ENCODE results near the gene SORBS2. TPM values are rescaled to one million over a fixed set of nuclear protein-coding genes. Genes with fewer than 3 reads are reported as not detected.

The SORBS2 gene
- total RNA-seq, 2 experiments from 2014 or later = not detected

DNA sequence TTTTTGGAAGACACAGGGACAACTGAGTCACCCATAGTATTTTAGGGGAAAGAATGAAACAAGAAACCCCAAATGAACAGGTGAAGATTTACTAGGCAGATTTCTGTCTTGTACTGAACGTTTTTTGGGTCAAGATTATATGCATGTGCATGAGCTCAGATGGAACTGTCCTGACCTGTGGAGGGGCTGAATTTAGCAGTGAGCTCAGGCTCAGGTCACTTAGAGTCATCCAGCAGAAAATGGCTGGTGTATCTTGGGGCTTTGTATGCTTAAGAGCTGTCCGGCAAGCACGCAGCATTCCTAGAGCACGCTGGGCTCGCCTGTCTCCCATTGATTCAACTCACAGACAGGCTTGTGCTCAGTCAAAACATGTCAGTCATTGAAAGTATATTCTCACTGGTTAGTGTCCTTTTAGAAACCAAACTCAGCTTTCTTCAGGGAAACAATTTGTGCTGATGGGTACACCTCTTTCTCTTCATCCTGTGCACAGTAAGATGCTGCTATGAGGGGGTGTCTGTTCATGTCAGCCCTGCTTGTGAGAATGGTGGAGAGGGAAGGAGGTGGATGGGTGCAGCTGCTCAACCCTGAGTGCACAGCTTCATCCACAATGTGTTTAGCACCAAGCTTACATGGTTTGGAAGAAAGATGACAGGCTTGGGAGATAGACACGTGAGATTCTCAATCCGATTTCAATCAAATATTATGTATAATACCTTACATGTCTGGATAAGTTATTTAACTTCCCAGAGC, 229.2 kb downstream of the SORBS2 start:
- CTCF ChIA-PET = interaction anchor here (1.3 kb wide), 1 partner anchor 15 kb away, joined by 7 read pairs; no protein-coding TSS in a partner anchor
- Mint-ChIP-seq H3K4me3 (no peak overlapping the region), H3K27ac (no peak overlapping the region), H3K36me3 (ENCODE audit: low read depth) (peaks cover 4% of the 10 kb centered on the region), H3K9me3 (no peaks in the 10 kb centered on the region), H3K4me1 (ENCODE audit: low read depth) (peaks cover 12% of the 10 kb centered on the region), H3K27me3 (ENCODE audit: low read depth) (peaks cover 30% of the 10 kb centered on the region)
- DNase-seq = no peak
- intact Hi-C loops (cut with micrococcal nuclease) = no loop called here

DNA sequence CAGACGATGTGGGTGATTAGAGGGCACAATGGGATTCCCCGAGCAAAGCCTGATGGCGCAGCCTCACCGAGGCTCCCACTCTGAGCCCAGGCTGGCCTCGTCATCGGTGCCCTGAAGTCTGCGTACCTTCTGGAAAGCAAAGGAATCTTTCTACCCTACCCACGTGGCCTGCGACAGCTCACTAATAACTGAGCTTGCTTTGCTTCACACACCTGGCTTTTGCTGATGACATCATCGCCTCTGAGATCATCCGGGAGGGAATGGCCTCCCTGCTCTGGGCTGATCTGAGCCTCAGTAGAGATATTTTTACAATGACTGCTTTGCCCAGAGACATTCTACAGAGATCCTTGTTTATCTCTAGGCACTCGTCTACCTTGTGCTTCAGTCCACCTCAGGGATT, 231.3 kb downstream of the SORBS2 start:
- Mint-ChIP-seq H3K27ac (no peak overlapping the region), H3K4me1 (ENCODE audit: low read depth) (no peaks in the 10 kb centered on the region), H3K27me3 (ENCODE audit: low read depth) (peaks cover 14% of the 10 kb centered on the region), H3K36me3 (ENCODE audit: low read depth) (no peaks in the 10 kb centered on the region), H3K4me3 (no peak overlapping the region), H3K9me3 (no peaks in the 10 kb centered on the region)
- intact Hi-C loops (cut with micrococcal nuclease) = no loop called here
- CTCF ChIA-PET = no interaction called here
- no peak for DNase-seq

DNA sequence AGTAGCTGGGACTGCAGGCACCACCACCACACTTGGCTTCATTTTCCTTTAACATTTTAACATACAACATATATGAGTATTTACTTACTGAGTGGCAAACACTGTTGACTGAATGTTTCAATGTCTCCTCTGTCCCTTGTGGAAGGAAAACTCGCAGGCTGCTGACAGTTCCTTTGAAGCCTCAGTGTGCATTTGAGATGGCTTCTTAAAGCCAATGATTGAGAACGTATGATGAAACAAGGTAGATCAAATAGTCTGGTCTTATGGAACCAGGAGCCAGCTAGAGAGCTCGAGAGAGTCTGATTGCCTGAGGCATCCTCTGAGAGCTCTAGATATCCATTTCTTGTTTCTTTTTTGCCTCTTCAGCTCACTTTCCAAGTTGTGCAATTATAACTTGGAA, 233.7 kb downstream of the SORBS2 start:
- Mint-ChIP-seq H3K27me3 (ENCODE audit: low read depth) (peaks cover 11% of the 10 kb centered on the region), H3K36me3 (ENCODE audit: low read depth) (no peaks in the 10 kb centered on the region), H3K9me3 (no peaks in the 10 kb centered on the region), H3K4me1 (ENCODE audit: low read depth) (no peaks in the 10 kb centered on the region), H3K4me3 (no peak overlapping the region), H3K27ac (no peak overlapping the region)
- no peak for DNase-seq
- CTCF ChIA-PET = interaction anchor here (1.3 kb wide), 1 partner anchor 19 kb away, joined by 4 read pairs; no protein-coding TSS in a partner anchor
- intact Hi-C loops (cut with micrococcal nuclease) = no loop called here

DNA sequence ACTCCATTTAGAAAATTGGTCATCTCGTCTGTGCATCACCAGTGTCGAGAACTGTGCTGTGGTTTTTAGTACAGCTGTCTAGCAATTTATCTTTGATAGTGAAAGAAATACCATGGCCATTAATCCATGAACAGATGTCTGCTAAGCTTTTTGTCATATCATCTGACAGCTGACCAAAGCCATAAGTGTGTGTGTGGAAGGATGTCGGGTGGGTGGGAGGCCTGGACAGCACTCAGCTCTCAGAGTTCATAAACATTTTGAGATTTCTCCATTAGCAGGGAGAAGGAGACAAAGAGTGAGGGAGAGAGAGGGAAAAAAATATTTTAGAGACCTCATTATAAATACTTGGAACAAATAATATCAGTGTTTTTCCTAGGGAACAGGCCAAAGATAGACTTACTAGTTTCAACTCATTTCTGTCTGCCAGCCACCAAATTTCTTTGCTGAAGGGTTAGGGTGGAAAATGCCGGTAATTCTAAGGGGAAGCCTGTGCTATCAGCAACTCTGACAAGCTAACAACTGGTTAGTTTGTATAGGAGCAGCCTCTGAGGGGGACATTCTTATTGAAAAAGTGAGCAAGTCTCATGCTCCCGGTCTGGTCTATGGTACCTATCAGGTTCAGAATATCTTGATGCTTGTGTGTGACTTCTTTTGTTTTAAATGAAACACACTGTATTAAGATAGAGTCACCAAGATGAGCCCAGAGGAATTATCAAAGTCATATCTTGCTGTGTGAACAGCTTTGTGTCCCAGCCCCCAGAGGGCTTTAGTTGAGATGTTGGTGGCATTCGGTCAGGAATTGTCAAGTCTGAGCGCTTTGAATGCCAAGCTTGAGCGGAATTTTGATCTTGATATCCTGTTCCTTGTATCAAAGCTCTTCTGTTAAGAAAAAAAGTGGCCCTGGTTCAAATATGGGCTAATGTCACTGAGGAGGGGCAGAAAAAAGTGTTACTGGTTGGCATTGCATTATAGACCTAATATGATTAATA, 234.7 kb downstream of the SORBS2 start:
- H3K27ac Mint-ChIP-seq = no peak overlapping the region
- intact Hi-C loops (cut with micrococcal nuclease) = no loop called here
- no peaks in the 10 kb centered on the region for H3K36me3 Mint-ChIP-seq (ENCODE audit: low read depth)
- no peak for DNase-seq
- H3K4me1 Mint-ChIP-seq (ENCODE audit: low read depth) = no peaks in the 10 kb centered on the region
- H3K4me3 Mint-ChIP-seq = no peak overlapping the region
- CTCF ChIA-PET = interaction anchor here (0.6 to 2.2 kb wide), 2 partner anchors 20 to 22 kb away, joined by 3 to 6 read pairs; no protein-coding TSS in a partner anchor
- peaks cover 7% of the 10 kb centered on the region for H3K27me3 Mint-ChIP-seq (ENCODE audit: low read depth)
- no peaks in the 10 kb centered on the region for H3K9me3 Mint-ChIP-seq

DNA sequence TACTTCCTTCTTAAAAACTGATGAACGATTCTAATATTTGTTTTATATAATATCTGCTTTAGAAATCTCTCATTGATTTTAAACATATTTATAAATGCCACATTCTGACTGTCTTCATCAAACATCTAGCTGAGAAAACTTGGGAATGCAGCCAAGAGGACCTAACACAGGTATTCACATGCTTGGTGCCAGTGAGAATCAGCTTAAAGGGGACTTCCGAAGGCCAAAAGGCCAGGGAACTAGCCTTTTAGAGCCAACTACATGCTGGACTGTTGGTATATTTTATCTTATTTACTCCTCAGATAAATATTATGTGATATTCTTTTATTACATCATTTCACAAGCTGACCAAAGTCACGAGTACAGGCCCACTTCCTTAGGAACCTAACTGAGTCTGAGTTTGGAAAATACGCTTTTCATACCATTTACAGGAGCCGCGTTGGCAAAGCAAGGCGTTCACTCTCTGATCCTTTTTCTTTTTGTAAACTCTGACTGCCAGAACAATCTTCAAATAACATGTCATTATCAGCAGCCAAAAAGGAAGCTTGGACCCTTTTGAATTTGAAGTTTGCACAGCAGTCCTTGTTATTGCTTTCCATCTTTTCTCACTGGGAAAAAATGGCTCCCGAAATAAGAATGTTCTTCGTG, 235.6 kb downstream of the SORBS2 start:
- no peak for DNase-seq
- CTCF ChIA-PET = interaction anchor here (2.2 kb wide), 1 partner anchor 21 kb away, joined by 6 read pairs; no protein-coding TSS in a partner anchor
- H3K4me1 Mint-ChIP-seq (ENCODE audit: low read depth) = no peaks in the 10 kb centered on the region
- H3K27ac Mint-ChIP-seq = no peak overlapping the region
- H3K27me3 Mint-ChIP-seq (ENCODE audit: low read depth) = peaks cover 7% of the 10 kb centered on the region
- H3K36me3 Mint-ChIP-seq (ENCODE audit: low read depth) = no peaks in the 10 kb centered on the region
- no peak overlapping the region for H3K4me3 Mint-ChIP-seq
- H3K9me3 Mint-ChIP-seq = no peaks in the 10 kb centered on the region
- intact Hi-C loops (cut with micrococcal nuclease) = no loop called here

DNA sequence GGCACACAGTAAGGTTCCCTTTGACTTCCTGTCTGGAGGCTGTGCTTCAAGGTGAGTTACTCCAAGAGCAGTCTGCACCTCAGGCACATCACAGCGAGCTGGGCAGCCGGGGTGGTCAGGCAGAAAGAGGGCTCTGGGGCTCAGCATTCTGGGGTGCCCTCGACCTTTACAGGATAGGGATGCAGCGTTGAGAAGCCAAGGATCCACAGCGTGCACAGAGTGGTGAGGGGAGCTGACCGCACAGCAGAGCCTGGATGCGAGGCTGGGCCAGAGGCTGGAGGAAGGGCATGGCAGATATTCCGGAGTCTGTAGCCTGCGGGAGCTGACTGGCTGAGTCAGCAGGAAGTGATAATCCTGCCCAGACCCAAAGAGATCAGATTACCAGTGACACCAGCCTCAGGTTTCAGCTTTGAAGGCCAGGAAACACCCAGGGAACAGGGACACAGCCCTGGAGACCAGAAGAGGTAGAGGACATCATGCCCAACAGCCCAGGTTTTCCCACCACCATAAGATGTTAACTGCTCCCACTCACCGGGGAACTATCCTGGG, 238.3 kb downstream of the SORBS2 start:
- no peaks in the 10 kb centered on the region for H3K36me3 Mint-ChIP-seq (ENCODE audit: low read depth)
- intact Hi-C loops (cut with micrococcal nuclease) = no loop called here
- no peaks in the 10 kb centered on the region for H3K4me1 Mint-ChIP-seq (ENCODE audit: low read depth)
- CTCF ChIA-PET = interaction anchor here (0.7 kb wide), 1 partner anchor 139 kb away, joined by 3 read pairs; no protein-coding TSS in a partner anchor
- DNase-seq = no peak
- H3K4me3 Mint-ChIP-seq = no peak overlapping the region
- peaks cover 7% of the 10 kb centered on the region for H3K27me3 Mint-ChIP-seq (ENCODE audit: low read depth)
- no peak overlapping the region for H3K27ac Mint-ChIP-seq
- no peaks in the 10 kb centered on the region for H3K9me3 Mint-ChIP-seq

DNA sequence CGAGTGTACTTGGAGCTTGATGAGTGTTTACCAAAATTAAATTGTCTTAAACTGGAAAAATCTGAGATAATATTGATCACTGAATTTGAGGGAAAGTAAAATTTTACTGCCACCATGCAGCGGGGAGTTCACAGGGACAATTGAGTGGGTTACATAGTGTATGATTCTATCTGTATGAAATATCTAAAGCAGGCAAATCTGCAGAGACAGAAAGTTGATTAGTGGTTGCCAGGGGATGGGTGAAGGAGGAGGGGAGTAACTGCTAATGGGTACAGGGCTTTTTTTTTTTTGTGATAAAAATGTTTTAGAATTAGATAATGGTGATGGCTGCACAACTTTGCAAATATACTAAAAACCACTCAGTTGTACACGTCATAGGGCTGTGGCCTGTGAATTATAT, 241.3 kb downstream of the SORBS2 start:
- Mint-ChIP-seq H3K9me3 (no peaks in the 10 kb centered on the region), H3K27ac (no peak overlapping the region), H3K27me3 (ENCODE audit: low read depth) (peaks cover 7% of the 10 kb centered on the region), H3K36me3 (ENCODE audit: low read depth) (no peaks in the 10 kb centered on the region), H3K4me1 (ENCODE audit: low read depth) (no peaks in the 10 kb centered on the region), H3K4me3 (no peak overlapping the region)
- CTCF ChIA-PET = no interaction called here
- no peak for DNase-seq
- intact Hi-C loops (cut with micrococcal nuclease) = no loop called here

DNA sequence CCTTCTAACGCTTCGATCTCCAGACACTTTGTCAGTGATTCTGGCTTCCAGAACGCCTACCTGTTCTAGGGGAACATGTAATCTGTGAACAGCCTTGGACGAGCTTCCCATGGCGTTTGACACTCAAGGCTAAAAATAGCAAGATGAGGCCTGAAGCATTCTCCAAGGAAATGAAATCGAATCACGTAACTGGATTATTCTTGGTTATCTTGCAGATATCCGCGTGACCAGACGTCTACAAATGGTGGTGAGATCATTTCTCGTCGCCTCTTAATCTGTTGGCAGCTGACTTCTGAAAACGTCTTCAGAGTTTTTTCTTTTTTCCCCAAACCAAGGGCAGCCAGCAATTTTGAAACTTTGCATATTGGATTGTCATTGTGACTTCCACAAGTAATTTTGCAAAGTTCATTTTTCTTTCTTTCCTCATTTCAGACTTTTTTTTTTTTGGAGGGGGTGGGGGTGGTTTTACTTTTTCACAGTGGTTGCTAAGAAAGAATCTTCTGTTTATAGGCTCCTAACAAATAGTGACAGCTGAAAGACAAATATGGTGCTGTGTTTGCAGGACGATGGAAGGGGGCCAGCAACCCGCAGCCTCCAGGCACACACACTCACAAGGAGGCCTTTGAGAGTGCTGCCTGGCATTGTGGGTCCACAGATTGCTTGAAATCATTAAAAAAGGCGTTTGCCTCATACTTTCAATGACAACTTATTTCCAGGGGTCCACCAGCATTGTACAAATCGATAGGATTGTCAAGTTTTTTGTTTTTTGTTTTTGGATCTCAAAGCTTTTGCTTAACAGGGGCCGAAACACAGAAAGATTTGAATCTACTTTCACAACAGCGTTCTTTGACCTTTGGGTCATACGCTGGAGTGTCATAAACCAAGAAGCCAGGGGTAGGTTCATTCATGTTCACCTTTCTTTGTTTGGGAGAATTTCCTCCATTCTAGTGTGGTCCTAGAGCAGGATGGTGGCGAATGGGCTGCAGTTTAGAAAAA, 244.3 kb downstream of the SORBS2 start:
- CTCF ChIA-PET = interaction anchor here (0.7 kb wide), 1 partner anchor 156 kb away, joined by 4 read pairs; no protein-coding TSS in a partner anchor
- Mint-ChIP-seq H3K9me3 (no peaks in the 10 kb centered on the region), H3K27ac (no peak overlapping the region), H3K4me1 (ENCODE audit: low read depth) (no peaks in the 10 kb centered on the region), H3K4me3 (no peak overlapping the region), H3K36me3 (ENCODE audit: low read depth) (no peaks in the 10 kb centered on the region), H3K27me3 (ENCODE audit: low read depth) (no peaks in the 10 kb centered on the region)
- no peak for DNase-seq
- intact Hi-C loops (cut with micrococcal nuclease) = no loop called here

DNA sequence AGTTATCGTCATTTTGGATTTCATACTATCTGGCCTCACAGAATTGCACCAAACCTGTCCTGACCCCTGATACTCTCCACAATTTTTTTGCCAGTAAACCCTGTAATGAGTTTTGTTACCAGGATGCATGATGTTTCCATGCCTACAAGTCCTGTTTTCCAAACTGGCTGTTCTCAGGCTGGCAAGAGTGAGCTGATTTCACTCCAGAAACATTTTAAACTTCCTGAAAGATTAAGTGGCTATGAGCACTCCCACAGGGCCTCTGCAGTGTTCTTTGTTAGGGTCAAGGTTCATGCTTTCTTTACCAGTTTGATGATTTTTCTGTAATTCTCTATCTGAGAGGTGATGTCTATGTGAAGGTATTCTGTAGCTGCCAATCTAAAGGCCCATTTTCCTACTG, 245.0 kb downstream of the SORBS2 start:
- Mint-ChIP-seq H3K36me3 (ENCODE audit: low read depth) (no peaks in the 10 kb centered on the region), H3K4me3 (no peak overlapping the region), H3K27me3 (ENCODE audit: low read depth) (peaks cover 5% of the 10 kb centered on the region), H3K4me1 (ENCODE audit: low read depth) (no peaks in the 10 kb centered on the region), H3K9me3 (no peaks in the 10 kb centered on the region), H3K27ac (no peak overlapping the region)
- CTCF ChIA-PET = interaction anchor here (0.7 kb wide), 1 partner anchor 157 kb away, joined by 4 read pairs; no protein-coding TSS in a partner anchor
- intact Hi-C loops (cut with micrococcal nuclease) = loop anchor here (1.0 kb wide), 1 partner anchor 20 kb away; no protein-coding TSS in a partner anchor
- no peak for DNase-seq

DNA sequence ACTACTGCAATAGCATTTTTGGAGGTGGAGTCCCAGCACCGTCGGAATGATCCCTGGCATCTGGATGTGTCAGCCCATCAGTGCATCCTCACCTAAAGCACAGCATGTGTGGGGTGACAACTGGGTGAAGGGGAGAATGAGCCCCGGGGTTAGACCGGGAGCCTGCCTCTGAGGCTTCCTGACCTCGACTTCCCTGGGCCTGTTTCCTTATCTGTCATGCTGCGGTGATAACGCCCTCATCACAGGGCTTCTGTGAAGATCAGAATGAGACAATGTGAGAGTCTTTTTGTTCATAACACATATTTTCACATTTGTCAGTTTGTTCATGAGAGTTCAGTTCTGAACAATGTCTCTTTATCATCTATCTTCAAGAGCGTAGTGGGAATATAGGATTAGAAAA, 245.6 kb downstream of the SORBS2 start:
- Mint-ChIP-seq H3K27ac (no peak overlapping the region), H3K36me3 (ENCODE audit: low read depth) (no peaks in the 10 kb centered on the region), H3K4me3 (no peak overlapping the region), H3K9me3 (no peaks in the 10 kb centered on the region), H3K27me3 (ENCODE audit: low read depth) (peaks cover 8% of the 10 kb centered on the region), H3K4me1 (ENCODE audit: low read depth) (no peaks in the 10 kb centered on the region)
- DNase-seq = peak; percentile 37
- CTCF ChIA-PET = no interaction called here
- intact Hi-C loops (cut with micrococcal nuclease) = loop anchor here (1.0 kb wide), 1 partner anchor 21 kb away; no protein-coding TSS in a partner anchor

DNA sequence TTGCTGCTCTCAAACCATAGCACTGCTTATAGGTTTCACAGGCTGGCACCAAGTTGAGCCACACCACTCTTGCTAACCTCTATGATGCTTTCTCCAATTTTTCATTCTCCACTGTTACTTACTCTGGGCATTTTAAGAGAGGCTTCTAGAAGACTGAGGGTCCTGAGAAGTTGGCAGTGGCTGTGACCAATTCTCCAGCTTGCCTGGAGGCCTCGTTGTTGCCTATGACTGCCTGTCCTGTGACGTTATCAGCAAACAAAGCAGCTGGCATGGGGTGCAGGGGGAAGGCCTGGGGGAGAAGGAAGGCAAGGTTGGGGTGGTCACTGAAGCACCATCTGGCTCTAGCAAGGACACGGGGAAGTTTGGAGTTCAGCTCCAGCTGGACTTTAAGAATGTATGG, 246.3 kb downstream of the SORBS2 start:
- no peak for DNase-seq
- Mint-ChIP-seq H3K9me3 (no peaks in the 10 kb centered on the region), H3K27me3 (ENCODE audit: low read depth) (peaks cover 8% of the 10 kb centered on the region), H3K36me3 (ENCODE audit: low read depth) (no peaks in the 10 kb centered on the region), H3K4me3 (no peak overlapping the region), H3K27ac (no peak overlapping the region), H3K4me1 (ENCODE audit: low read depth) (no peaks in the 10 kb centered on the region)
- intact Hi-C loops (cut with micrococcal nuclease) = loop anchor here (1.0 kb wide), 1 partner anchor 22 kb away; no protein-coding TSS in a partner anchor
- CTCF ChIA-PET = interaction anchor here (0.7 kb wide), 1 partner anchor 32 kb away, joined by 3 read pairs; no protein-coding TSS in a partner anchor
